DMS114 treated with DMSO at 0.1 percent for 48 hours (cell line): ENCODE results near the gene KRTAP4-6.
"Not testable (repeated sequence)": the region's sequence is repeated elsewhere in the genome, so short reads cannot be mapped to it uniquely, and the experiment has no call there.

Source experiments
- DNase-seq: peaks from one replicate; lab custom pipeline; 2025; ENCODE audit not compliant: unreplicated experiment; lab: John Stamatoyannopoulos, UW

KRTAP4-6 gene

DNA sequence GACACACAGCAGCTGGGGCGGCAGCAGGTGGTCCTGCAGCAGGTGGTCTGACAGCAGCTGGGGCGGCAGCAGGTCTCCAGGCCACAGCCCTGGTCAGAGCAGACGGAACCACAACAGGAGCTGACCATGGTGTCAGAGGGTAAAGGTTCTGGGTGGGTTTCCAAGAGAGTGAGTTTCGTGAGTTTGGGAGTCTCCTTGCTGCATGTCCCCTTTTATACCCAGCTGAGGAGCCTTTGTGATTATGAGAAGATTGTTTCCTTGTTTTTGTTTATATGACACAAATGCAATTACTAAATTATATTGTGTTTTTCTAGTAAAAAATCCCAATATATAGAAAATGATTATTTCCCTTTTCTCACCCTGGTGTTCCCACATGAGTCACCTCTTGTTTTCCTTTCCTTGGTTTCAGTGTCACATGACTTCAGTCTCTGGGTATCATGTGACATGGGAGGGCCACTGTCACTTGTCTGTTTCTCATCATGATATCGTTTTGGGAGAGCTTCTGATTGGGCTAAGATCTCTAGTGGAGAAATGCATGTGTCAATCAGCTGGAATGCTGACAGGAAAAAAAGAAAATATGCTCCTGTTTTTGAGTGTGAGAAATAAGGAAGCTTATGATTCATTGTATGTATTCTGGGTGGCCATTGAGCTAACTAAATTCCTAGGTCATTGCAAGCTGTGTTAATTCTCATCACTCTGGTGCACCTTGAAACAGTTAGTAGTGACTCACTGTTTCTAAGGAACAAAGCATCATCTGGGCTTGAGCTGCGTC is at the start of gene KRTAP4-6:
Gene KRTAP4-6, minus strand, starts transcription at position 185 of the 772 bp plus-strand sequence. Its CDS starts 57 bp downstream, at position 128.
- DNase-seq: no peak

DNA sequence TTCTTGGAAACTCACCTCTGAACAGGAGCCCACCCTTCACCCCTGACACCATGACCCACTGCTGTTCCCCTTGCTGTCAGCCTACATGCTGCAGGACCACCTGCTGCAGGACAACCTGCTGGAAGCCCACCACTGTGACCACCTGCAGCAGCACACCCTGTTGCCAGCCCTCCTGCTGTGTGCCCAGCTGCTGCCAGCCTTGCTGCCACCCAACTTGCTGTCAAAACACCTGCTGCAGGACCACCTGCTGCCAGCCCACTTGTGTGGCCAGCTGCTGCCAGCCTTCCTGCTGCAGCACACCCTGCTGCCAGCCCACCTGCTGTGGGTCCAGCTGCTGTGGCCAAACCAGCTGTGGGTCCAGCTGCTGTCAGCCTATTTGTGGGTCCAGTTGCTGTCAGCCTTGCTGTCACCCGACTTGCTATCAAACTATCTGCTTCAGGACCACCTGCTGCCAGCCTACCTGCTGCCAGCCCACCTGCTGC is 49.5 kb upstream of the KRTAP4-6 start, which contains the start of gene KRTAP9-1:
Gene KRTAP9-1, plus strand, starts transcription at position 51 of the 482 bp plus-strand sequence. Its CDS starts 0 bp downstream, at position 51.
- not testable (repeated sequence) for DNase-seq

DNA sequence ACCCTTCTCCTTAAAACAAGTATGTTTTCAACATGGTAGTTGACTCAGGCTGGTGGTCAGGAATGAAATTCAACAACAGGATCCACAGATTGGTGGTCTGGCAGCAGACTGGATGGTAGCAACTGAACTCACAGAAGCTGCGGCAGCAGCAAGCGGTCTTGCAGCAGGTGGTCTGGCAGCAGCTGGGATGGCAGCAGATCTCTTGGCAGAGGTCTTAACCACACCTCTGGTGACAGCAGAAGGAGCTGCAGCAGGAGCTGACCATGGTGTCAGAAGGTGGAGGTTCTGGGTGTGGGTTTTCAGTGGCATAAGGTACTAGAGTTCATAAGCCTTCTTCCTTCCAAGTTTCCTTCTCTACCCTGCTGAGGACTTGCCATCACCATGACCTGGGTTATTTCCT is 46.5 kb upstream of the KRTAP4-6 start:
- no peak for DNase-seq

DNA sequence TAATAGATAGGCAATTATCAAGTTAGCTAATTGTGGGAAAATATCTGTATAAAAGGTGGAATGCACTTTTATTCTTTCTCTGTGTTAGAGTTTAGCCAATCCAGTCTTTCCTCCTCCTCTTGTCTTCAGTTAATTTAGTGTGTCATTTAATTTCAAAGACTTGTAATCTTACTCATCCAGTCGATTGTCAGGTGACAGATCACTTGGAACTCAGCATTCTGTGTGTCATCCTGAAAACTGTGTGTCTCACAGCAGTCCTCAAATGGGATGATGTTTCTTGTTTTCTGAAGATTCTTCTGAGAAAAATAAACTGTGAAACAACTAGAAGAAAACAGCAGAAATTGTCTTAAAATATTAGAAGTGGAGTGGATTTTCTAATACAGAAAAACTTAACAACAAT is 44.7 kb upstream of the KRTAP4-6 start:
- no peak for DNase-seq

DNA sequence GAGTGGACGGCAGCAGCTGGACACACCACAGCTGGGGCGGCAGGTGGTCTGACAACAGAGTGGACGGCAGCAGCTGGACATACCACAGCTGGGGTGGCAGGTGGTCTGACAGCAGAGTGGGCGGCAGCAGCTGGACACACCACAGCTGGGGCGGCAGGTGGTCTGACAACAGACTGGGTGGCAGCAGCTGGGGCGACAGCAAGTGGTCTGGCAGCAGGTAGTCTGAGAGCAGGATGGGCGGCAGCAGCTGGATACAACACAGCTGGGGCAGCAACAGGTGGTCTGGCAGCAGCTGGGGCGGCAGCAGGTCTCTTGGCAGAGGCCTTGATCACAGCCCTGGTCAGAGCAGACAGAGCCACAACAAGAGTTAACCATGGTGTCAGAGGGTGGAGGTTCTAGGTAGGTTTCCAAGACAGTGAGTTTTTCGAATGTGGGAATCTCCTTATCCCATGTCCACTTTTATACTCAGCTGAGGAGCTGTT is 44.2 kb upstream of the KRTAP4-6 start, which contains the start of gene KRTAP4-1:
Gene KRTAP4-1, minus strand, starts transcription at position 432 of the 482 bp plus-strand sequence. Its CDS starts 57 bp downstream, at position 375.
- DNase-seq: no peak

DNA sequence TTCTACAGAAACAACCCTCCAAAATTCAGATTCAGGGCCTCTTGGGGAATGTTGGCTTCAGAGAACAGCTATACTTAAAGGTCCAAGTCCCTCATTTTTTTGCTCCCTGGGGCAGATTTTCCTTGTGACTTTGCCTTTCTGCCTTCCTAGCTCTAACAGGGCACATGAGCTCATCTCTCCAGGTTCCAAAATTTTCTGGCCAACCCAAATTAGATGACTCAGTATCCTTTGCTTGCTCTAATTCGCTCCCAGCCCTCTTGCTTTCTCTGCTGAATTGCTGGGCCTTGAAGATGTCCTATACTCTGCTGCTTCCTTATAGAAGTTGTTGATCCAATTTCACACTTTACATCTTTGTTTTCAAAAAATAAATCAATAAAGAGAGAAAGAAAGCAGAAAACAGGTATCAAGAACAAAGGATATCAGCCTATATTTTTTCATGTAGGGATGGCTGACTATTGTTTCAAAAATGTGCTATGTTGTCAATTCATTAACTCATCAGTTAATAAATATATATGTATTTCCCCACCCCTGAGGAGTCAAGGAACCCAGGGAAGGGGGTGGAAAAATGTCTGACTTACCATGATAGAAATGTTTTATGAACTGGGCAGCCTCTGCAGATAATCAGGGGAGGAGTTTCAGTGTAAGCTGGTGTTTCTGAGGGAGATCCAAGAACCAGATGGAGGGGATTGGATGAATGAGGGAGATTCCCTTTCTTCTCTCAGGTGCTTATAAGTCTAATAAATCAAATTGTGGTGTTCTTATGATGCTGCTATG is 38.7 kb upstream of the KRTAP4-6 start:
- DNase-seq: no peak

DNA sequence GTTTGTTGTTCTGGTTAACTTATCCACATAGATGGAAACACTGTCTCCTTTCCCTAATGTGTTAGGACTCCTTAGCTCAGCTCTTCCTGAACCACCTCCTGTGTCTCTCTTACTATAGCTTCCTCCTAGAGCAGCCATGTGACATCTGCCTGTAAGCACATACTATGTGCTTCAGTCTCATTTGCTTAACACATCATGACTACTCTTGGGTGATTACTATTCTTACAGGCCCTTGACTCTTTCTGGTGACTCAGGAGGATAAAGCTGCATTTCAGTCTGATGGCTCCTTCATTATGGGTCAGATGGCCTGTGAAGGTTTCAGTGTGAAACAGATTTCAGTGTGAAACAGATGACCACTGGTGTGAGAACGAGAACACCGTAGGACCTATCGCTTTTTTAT is 38.0 kb upstream of the KRTAP4-6 start:
- DNase-seq: no peak

DNA sequence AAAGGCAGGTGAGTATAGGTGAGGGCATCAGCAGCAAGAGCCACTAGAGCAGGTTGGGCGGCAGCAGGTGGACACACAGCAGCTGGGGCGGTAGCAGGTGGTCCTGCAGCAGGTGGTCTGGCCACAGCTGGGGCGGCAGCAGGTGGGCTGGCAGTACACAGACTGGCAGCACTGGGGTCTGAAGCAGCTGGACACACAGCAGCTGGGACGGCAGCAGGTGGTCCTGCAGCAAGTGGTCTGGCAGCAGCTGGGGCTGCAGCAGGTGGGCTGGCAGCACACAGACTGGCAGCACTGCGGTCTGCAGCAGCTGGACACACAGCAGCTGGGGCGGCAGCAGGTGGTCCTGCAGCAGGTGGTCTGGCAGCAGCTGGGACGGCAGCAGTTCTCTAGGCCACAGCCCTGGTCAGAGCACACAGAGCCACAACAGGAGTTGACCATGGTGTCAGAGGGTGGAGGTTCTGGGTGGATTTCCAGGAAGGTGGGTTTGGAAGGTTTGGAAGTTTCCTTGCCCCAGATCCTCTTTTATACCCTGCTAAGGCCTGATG is 37.5 kb upstream of the KRTAP4-6 start, which contains the start of gene KRTAP4-2:
Gene KRTAP4-2, minus strand, starts transcription at position 495 of the 545 bp plus-strand sequence. Its CDS starts 57 bp downstream, at position 438.
- DNase-seq: no peak

DNA sequence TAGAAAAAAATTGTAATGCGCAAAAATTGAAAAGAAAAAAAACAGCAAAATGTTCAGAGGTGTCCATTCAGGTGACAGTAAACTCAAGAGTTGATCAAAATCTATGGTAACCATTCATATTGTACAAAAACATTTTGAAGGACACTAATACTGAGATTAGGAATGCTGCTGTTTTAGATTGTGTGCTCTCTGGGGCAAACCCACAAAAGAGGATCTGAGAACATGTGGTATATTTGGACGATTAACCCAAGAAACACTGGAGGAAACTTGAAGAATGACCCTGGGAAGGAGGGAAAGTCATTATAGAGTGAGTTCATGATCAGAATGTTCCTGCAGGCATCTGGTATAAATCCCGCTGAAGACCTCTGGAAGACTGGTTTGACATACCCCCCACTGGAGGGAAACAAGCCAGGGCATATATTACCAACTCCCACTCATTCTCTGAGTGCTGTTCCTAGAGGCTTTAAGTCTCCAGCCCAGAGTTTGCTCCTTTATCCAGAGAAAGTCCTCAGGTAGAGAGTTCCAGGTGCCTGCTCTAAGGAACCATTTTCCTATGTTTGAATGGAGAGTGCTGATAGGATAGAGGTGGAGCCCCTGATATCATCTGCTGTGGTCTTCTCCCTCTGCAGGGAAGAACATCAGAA is 36.5 kb upstream of the KRTAP4-6 start:
- no peak for DNase-seq

DNA sequence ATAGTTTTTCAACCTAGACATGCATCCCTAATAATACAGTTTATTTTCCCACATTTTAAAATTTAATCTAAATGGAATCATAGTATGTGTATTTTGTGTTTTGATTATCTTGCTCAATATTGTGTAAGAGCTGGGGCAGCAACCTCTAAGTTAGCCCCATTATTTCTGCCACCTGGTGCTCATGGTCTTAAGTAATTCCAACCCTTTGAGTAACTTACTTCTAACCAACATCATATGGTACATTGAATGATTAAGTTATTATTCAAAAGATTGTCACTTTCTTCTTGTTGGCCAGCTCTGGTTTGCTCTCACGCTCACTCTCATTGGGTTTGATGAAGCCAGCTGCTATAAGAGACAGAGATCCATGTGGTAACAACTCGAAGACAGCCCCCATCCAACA is 31.5 kb upstream of the KRTAP4-6 start:
- DNase-seq: no peak

DNA sequence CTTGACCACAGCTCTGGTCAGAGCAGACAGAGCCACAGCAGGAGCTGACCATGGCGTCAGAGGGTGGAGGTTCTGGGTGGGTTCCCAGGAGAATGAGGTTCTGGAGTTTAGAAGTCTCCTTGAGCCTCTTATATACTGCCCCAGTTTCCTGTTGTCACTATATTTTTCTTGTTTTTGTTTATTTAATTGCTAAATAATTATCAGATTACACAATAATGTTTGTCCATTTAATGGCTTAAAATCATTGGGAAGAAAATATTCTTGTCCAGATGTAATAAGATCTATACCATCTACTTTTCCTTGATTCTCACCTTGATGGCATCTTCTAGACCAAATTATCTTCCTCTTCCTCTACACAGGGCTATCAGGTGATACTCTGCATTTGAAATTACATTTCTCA is 27.8 kb upstream of the KRTAP4-6 start, which contains the start of gene KRTAP4-3:
Gene KRTAP4-3, minus strand, starts transcription at position 101 of the 400 bp plus-strand sequence. Its CDS starts 49 bp downstream, at position 52.
- no peak for DNase-seq

DNA sequence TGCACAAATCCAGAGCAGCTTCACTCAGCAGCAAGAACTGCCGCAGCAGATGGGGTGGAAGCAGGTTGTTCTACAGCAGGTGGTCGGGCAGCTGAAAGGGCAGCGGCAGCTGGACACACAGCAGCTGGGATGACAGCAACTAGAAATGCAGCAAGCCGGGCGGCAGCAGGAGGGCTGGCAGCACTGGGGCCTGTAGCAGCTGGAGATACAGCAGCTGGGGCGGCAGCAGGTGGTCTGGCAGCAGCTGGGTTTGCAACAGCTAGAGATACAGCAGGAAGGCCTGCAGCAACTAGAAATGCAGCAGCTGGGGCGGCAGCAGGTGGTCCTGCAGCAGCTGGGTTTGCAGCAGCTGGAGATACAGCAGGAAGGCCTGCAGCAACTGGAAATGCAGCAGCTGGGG is 27.2 kb upstream of the KRTAP4-6 start:
- no peak for DNase-seq

DNA sequence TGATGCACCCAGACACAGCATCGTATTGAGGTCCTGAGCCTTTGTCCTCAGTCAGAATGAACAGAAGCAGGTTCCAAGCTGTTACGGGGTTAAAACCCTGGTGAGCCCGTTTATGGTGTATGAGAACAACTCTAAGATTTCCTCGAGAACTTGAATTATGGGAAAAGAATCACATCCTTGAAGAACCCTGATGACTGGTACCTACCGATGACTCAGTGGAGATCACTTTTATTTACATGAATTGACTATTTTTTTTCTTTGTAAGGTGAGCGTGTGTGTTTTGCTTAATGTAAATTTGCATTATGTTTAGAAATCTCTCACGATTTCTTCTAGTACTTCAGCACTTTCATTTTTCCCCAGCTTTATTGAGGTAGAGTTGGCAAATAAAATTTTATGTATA is 23.5 kb upstream of the KRTAP4-6 start:
- no peak for DNase-seq

DNA sequence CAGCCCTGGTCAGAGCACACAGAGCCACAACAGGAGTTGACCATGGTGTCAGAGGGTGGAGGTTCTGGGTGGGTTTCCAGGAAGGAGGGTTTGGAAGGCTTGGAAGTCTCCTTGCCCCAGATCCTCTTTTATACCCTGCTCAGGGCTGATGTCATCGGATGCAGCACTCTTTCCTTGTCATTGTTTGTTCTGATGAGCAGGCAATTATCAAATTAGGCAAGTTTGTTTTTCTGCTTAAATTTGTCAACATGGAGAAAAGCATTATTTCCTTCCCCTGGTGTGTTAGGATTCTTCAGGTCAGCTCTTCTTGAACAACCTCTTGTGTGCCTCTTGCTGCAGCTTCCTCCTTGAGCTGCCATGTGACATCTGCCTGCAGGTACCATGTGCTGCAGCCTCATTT is 20.3 kb upstream of the KRTAP4-6 start, which contains the start of gene KRTAP4-4:
Gene KRTAP4-4, minus strand, starts transcription at position 101 of the 400 bp plus-strand sequence. Its CDS starts 57 bp downstream, at position 44.
- no peak for DNase-seq

DNA sequence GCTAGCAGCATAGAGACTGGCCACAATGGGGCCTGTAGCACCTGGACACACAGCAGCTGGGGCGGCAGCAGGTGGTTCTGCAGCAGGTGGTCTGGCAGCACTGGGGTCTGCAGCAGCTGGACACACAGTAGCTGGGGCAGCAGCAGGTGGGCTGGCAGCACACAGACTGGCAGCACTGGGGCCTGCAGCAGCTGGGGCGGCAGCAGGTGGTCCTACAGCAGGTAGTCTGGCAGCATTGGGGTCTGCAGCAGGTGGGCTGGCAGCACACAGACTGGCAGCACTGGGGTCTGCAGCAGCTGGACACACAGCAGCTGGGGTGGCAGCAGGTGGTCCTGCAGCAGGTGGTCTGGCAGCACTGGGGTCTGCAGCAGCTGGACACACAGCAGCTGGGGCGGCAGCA is 19.8 kb upstream of the KRTAP4-6 start:
- DNase-seq: not testable (repeated sequence)

DNA sequence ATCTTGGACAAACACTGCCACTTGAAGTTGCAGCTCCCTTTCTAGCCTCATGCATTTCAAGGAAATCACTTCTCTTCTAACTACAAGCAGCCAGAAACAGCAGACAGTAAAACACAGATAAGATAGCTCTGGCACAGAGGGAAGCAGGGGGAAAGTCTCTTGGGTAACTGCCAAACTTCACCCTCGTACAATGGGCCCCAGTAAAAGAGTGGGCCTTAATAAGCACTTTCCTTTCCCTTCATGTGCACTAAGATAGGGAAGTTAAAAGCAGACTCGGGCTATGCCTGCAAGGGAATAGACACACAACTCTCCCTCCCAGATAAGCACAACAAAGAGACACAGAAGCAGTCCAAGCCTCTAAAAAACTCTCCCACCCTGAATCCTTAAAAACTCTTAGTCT is 13.5 kb upstream of the KRTAP4-6 start:
- no peak for DNase-seq

DNA sequence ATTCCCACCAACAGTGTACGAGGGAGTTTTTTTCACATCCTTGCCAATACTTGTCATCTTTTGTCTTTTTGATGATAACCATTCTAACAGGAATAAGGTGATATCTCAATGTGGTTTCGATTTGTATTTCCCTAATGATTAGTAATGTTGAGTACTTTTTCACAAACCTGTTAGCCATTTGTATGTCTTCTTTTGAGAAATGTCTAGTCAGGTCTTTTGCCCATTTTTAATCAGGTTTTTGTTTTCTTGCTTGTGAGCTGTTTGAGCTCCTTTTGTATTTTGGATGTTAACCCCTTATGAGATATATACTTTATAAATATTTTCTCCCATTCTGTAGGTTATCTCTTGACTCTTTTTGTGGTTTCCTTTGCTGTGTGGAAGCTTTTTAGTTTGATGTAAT is 11.2 kb upstream of the KRTAP4-6 start:
- no peak for DNase-seq

DNA sequence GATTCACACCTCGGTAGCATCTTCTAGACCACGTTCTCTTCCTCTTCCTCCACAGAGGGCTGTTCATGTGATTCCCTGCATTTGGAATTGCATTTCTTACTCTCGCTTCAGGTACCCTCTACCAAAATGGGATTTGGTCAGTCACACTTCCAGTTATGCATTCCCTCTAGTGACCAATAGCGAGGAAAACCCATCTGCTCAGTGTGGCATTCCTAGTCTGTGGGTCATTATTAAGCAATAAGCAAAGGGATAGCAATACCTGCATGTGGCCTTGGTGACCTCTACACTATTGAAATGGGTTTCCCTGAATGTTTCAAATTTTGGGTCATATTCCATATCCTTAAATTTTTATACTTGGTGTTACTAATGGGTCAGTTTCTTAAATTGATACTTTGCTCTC is 9.7 kb upstream of the KRTAP4-6 start:
- DNase-seq: no peak

DNA sequence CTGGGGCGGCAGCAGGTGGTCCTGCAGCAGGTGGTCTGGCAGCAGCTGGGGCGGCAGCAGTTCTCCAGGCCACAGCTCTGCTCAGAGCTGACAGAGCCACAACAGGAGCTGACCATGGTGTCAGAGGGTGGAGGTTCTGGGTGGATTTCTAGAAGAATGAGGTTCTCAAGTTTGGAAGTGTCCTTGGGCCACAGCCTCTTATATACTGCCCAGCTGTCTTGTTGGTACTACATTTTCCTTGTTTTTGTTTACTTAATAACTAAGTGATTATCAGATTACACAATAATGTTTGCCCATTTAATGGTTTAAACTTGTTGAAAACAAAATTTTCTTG is 9.3 kb upstream of the KRTAP4-6 start, which contains the start of gene KRTAP4-5:
Gene KRTAP4-5, minus strand, starts transcription at position 174 of the 334 bp plus-strand sequence. Its CDS starts 58 bp downstream, at position 116.
- DNase-seq: no peak

DNA sequence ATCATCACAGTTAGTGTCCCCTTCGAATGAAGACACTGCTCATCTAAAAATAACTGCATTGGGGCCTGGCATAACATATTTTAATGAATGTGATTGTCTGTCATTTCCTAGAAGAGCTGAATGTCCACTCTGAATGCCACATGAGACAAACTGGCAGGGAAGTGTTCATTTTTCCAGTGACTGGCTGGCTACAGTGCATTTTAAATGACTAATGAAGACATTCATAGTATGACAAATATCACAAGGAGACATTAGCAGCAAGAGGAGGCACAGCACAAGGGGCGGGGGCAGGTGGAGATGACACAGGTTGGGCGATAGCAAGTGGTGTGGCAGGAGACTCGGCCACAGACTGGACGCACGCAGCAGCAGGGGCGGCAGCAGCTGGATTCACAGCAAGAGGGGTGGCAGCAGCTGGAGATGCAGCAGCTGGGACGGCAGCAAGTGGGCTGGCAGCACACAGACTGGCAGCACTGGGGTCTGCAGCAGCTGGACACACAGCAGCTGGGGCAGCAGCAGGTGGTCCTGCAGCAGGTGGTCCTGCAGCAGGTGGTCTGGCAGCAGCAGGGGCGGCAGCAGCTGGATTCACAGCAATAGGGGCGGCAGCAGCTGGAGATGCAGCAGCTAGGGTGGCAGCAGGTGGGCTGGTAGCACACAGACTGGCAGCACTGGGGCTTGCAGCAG is 8.8 kb upstream of the KRTAP4-6 start:
- DNase-seq: not testable (repeated sequence)
